Measurements from ENCODE around the gene CDC42BPA.

CDC42BPA gene

DNA sequence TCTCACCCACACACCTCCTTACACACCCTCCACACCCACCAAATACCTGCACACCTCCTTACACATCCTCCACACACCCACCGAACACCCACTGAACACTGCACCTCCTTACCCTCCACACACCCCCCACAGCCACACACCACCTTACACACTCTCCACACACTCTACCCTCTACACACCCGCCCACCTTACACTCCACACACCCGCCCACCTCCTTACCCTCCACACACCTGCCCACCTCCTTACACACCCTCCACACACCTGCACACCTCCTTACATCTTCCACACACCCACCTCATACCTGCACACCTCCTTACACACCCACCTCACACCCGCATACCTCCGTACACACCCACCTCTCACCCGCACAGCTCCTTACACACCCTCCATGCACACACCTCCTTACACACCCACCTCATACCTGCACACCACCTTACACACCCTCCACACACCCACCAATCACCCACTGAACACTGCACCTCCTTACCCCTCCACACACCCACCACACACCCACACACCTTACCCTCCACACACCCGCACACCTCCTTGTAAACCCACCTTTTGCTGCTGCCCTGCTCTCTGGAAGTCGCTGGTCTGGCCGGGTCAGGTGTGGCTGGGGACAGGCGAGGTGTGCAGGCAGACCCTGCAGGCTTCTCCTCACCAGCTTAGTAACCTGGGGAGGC, 339.7 kb downstream of the CDC42BPA start:
- FAIRE-seq, result no peak

DNA sequence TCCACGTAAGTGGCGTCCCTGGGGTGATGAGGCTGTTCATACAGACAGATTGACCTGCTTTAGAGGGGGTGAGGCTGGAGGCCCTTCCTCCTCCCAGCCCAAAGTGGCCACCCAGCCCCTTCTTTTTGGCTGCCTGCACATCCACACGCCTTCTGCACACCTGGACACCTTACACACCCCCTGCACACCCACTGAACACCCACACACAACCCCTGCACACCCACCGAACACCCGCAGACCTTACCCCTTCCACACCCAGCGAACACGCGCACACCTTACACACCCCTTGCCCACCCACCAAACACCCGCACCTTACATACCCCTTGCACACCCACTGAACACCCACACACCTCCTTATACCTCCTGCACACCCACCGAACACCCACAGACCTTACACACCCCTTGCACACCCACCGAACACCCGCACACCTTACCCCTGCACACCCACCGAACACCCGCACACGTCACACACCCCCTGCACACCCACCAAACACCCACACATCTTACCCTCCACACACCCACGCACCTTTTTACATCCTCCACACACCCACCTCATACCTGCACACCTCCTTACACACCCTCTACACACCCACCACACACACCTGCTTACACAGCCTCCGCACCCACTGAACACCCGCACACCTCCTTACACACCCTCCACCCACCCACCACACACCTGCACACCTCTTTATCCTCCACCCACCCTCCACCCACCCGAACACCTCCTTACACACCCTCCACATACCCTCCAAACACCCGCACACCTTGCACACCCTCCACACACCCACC, 340.5 kb downstream of the CDC42BPA start:
- FAIRE-seq, result no peak

DNA sequence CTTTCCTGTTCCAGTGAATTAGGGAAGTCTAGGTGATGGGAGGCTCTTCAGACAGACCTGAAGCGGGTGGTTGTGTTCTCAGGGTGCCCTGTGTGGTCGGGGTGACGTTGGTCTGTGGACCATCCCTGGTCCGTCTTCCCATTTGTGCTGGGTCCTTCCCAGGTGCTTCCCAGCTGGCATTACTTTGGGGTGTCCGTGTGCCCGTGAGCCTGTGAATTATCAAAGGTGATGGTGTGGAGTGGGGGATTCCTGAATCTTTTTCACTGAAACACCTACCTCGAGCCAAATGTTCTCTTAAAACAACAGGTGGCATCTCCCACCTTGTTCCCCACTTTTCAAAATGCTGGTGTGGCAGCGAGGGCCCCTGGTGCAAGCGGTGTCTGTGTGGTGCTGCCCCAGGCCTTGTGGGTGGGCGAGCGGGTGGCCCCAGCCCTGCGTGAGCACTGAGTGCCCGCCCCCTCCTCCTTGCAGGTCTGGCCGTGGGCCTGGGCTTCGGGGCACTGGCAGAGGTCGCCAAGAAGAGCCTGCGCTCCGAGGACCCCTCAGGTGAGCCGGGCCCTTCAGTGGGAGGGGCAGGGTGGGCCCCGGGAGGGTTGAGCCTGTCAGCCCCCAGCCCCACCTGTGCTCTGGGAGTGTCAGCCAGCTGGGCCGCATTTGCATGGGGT, 341.2 kb downstream of the CDC42BPA start:
- FAIRE-seq, result no peak

DNA sequence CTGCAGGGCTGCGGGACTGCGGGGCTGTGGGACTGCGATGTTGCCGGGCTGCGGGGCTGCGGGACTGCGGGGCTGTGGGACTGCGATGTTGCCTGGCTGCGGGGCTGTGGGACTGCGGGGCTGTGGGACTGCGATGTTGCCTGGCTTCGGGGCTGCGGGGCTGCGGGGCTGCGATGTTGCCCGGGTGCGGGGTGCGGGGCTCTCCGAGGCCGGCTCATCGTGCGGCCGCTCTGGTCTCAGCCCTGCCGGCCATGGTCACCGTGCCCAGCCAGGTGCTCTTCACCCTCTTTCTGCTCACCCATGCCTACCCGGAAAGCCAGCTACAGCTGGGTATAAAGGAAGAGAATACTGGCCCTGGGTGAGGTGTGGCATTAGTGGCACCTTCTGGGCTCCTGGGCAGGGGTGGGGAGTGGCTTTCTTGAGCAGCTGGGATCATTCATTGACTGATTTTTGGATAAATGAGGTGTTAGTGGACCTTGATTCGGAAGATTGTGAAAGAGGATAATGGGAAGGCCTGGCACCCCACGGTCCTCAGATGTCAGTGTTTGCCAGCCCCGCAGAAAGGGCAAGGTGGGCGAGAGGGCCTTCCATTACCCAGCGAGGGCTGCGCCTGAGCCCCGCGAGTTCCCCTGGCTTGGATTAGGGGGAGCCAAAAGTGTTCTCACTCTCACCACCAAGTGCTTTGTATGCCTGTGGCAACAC, 341.9 kb downstream of the CDC42BPA start:
- no peak for FAIRE-seq

DNA sequence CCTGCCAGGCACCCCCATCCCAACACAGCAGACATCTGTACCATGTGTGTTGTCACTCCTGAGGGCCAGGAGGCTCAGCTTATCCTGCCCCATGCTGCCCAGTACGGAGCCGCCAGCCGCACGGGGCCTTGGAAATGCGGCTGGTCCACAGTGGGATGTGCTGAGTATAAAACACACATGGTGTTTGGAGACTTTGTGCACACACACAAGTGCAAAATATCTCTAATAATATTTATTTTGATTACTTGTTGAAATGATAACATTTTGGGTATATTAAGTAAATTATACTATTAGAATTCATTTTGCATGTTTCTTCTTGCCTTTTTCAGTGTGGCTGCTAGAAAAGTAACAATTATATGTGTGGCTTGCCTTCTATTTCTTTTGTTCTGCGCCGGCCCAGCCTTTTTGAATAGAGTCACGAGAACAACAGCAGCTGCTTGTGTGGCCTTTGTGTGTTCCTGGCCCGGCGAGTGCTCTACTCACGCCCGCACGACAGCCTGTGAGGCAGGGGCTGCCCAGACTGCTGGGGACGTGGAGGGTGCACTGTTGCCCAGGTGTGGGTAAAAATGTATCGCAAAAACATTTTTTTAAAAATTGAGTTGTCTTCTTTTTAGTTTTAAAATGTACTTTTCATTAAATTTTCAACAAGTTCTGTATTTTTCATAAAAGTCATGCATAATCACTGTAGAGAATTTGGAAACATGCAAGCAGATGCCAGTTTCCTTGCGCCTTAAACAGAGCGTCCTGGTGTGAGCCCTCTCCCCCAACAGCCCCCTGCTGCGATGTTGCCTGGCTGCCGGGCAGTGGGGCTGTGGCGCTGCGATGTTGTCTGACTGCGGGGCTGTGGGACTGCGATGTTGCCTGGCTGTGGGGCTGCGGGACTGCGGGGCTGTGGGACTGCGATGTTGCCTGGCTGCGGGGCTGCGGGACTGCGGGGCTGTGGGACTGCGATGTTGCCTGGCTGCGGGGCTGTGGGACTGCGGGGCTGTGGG, 342.7 kb downstream of the CDC42BPA start:
- no peak for FAIRE-seq

DNA sequence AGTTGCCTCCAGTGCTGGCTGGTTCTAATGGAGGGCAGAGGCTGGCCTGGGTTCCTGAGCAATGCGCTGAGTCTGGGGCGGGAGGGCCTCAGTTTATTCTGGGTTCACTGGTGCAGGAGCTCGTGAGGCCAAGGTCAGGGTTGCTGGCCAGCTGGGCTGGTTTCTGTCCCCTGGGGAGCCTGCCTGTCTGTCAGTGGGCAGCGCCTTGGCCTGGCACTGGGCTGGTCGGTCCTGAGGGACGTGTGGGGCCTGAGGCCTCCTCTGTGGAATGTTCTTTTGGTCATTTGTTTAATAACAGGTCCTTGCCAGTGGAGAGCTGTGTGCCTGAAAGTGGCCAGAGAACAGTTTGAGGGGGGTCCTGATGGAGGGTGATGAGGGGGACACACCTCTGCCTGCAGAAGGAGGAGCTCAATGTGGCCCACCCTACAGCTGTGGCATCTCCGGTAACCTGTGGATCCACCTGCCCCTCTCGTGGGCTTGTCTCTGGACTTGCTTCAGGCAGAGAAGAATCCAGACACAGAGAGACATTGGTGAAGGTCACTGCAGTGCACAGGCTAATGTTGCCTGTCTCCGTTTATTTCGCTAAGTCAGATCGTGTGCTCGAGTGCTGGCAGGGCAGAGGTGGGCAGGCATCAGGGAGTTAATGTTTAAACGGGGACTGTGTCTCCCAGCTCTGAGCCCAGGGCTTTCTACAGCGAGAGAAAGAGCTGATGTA, 343.6 kb downstream of the CDC42BPA start:
- no peak for FAIRE-seq

DNA sequence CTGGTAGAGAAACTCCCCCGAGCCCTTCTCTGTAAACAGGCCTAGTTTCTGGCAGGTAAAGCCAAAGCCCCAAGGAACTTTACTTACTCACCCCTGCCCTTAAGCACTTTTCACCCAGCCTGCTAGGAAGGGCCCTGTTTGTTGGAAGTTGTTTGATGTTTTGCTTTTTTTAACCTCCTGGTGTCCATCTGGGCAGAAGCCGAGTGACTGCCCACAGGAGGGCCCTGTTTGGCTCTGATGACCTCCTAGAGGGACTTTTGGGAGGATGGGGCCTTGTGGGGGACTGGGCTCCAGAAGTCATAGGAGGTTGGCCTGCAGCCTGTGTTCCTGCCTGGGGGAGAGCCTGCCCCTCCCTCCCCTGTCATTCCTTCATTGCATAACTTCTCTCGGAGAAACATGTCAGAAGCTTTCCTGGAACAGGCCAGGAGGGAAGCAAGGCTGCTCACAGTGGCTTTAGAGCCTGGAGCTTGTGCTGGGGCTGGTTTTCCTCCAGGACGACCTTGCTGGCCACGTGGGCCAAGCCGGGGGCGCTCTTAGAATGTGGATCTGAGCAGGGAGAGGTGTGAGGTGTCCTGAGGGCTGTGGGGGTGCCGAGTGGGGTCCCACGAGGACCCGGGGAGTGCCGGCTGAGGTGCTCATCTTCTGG, 344.3 kb downstream of the CDC42BPA start:
- no peak for FAIRE-seq

DNA sequence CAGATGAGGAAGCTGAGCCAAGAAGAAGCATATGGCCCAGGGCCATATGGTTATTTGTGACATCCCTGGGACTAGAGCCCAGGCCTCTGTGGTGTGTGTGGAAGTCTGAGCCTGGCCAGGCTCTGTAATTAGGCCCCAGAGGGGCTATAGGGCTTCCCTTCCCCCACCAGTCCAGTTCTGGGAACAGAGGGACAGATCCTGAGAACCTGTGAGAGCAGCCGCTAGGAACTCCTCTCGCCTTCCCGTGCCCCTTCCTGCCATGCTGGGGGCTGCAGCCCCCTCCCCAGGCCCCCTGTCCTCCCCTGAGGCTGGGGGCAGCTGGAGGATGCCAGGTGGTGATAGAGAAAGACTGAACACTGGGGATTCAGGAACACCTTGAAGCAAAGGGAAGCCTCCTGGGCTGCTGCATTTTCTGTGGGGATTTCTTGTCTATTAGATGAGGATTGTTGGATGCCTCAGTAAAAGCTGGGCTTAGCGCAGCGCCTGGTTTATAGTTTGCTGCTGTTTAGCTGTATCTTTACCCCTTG, 344.9 kb downstream of the CDC42BPA start:
- no peak for FAIRE-seq

DNA sequence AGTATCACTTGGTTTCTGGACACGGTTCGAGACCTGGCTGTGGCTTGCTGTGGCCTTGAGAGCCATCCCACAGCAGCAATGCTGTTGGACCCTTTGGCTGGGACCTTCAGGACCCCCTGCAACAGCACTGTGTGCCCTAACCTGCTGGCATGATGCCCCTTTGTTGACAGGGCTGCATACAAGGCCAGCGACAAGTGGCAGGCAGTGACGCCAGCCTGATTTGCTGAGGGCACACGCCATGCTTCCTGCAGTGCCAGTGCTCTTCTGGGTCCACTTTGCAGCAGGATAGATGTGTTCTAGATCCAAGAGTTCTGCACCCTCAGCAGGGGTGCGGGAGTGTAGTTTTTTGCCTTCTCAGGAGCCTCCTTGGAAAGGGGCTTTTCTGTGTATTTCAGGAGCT, 345.4 kb downstream of the CDC42BPA start:
- no peak for FAIRE-seq

DNA sequence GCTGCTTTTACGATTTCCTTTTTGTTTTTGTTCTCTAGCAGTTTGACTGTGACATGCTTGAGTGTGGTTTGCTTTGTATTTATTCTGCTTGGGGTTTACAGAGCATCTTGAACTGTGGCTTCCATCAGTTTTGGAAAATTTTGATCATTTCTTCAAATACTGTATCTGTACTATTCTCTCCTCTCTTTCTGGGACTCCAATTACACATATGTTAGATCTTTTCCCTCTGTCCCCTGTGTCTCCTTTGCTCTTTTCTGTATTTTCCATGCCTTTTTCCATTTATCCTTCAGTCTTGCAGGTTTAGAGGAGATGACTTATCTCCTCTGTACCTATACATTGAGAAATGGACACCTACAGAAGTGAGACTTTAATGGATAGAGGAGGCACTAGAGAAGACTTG, 346.5 kb downstream of the CDC42BPA start:
- no peak for FAIRE-seq

DNA sequence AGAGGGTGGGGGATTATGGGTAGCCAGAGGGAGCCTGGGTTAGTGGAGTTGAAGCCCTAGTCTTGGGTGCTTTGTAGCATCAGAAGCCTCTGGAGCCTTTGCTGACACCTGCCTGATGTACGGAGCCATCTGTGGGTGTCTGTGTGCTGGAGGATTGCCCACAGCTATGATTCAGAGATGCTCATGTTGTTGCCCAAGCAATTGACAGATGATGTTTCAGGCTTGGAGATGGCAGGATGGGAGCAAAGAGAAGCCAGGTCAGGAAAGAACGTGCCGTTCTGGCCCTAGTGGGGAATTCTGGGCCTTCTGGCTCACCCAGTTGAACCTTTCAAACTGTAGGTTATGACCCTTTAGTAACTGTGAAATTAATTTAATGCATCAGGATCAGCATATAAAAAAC, 350.6 kb downstream of the CDC42BPA start:
- no peak for FAIRE-seq

DNA sequence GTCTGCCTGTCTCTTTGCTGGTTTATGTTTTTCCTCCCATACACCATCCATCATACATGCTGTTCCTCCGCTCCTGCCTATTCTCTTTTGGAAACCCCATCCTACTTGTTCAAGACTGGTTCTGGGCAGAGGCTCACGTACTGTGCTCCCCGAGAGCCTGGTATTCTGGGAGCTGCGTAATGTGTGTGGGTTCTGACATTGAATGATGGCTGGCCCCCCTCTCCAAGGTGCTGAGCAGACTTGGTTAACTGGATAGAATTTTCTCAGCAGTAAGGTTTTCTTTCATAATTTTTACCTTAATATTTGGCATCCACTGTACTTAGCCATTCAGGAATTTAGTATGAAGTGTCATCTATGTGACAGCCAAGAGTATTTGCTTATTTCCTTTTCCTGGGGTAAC, 351.6 kb downstream of the CDC42BPA start:
- FAIRE-seq, result no peak

DNA sequence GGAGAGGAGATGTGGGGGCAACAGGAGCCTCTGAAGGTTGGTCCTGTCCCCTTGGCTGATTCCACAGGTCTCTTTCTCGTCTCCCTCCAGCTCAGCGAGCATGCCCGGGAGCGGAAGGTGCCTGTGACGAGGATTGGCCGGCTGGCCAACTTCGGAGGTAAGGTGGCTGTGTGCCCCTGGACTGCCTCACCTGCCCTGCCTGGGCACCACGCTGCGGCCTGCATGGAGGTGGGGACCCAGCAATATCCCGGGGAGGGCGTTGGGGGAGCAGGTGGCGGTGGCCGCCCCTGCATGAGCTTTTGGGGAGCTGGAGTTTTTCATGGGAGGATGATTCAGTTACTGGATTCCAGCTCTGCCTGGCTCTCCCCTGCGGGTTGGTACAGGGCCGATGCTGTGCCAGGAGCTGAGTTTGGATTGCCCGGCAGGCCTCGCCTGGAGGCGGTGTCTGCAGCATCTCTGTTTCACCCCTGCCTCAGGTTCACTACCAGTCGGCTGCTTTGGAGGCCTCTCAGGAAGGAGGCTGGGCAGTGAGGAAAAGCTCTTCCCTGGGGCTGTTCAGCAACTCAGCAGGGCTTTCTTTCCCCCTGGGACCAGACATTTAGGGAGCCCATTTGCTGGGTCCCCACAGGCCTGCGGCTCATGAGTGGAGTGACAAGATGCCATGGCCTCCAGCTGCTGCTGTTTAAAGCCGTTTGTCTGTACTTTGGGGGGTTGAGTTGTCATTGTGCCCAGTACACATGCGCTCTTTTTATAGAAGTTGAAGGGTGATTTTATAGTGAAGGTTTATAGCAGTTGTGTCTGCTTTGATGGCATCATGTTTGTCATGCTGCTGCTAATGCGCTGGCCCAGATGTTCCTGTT, 352.5 kb downstream of the CDC42BPA start:
- FAIRE-seq, result no peak

DNA sequence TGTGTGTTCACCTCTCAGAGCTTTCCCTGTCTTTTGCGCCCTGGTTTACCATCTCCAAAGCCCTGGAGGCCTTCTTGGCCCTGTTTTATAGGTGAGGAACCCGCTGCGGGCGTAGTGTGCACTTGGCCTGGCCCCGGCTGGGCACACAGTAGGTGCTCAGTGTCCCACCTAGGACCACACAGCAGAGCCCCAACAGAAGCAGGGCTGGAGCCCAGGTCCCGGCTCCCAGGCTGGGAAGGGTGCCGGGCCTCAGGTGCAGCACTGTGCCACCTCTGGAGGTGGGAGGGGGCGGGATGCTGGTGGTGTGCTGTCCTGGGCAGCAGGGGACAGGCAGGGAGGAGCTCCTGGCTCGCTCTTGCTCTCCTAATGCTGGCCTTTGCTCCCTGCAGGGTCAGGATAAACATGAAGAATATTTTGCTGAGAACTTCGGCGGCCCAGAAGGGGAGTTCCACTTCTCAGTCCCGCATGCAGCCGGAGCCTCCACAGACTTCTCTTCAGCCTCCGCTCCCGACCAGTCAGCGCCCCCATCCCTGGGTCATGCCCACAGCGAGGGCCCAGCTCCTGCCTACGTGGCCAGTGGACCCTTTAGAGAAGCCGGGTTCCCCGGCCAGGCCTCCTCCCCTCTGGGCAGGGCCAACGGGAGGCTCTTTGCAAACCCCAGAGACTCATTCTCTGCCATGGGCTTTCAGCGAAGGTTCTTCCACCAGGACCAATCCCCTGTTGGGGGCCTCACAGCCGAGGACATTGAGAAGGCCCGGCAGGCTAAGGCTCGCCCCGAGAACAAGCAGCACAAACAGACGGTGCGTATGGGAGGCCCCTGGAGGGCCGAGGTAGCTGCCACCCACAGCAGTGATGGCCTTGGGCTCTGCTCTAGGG, 353.4 kb downstream of the CDC42BPA start:
- FAIRE-seq, result no peak

DNA sequence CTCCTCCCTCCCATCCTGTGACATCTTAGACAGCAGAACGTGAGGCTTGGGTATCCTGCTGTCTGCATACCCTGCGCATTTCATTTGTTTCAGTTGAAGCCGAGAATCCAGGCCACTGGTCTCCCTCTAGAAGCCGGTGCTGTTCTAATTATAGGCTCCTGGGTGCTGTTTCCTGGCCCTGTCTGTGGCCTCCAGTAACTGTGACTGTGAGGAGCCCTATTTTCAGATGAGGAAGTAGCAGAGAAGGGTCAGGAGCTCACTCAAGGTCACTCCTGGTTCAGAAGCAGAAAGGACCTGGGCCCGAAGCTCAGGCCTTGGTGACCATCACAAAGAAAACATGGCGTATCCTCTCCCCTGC, 354.2 kb downstream of the CDC42BPA start:
- FAIRE-seq, result no peak

DNA sequence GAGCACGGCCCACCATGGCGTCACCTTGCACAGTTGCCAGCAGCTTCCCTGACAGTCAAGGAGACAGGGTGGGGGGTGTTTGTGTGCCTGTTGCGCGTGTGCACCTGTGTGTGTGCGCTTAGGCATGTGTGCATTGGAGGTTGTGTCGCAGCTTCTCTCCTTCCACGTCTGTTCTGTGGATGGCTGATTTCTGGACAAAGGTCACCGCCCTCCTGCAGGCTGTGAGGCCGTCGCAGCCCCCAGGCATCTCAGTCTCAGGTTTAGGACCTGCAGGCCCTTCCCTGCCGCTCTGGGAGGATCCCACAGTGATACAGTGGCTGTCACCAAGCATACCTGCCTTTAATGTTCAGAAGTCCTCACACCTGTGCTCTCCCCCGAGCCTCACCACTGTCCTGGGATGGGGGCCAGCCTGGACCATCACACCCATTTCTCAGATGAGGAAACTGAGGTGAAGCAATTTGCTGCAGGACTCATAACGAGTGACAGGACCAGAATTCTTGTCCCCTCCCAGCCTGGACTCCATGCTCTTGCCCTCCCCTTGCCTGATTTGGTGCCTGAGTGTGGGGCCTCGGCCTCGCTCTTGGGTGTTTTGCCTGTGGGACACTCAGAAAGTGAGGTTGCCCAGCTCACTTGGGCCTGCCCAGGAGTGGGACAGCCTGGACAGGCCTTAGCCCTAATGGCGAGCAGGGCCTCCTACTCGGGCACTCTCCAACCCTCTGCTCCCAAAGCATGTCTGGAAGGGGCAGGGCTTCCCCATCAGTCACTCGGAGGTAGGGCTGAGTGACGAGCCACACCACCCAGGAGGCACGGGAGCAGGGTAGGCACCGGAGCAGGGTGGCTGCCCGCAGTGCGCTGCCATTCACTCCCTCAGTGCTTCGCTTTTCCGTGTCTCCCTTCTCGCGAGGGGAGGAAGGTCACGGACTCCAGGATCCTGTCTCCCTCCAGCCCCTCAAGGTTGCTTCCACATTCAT, 355.6 kb downstream of the CDC42BPA start:
- FAIRE-seq, result no peak

Data from endometrium (tissue), 2 donors.